Smooth muscle cell of the brain vasculature (primary cell): Measurements from ENCODE around the gene FOXL2.

Source experiments
- DNase-seq: peaks from one replicate; pipeline ENCODE4 v3.0.0-alpha.2; 2012; ENCODE audit warnings: low read depth, low spot score

FOXL2 gene

DNA sequence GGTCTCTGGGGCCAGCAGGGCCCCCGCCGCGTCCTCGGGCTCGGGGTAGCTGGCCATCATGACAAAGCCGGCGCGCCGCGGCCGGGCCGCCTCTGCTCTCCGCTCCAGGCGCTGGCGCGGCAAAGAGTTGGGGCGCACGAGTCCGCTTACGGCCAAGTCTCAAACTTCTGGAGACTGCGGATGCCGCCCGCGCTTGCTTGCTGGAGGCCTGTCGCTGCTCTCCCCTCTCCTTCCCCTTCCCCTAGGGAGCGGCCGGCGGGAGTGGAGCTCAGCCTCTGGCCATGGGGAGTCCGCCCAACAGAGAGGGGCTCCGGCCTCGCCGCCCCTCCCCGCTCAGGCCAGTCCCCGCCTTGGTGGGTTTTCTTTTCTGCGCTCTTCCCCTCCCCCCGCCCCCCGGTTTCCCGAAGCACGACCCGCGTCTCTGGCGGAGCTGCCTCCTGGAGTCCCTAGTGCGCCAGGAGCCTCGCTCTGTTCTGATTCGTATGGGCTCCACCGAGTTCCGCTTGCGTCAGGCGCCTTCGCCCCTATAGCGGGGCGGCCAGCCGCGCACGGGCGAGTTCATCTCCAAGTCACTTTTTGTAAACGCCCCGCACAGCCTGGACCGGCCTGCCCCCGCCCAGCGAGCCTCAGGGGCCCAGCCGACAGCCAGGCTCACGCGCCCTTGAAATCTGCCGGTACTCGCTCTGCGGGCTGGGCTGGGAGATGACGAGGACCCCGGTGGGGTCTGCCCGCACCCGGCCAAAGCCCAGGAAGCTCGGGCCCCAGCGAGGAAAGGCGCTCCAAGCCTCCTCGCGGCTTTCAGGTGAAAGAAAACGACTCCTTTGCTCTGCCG lies at the start of gene FOXL2, which contains the start of gene FOXL2NB:
TSS of gene FOXL2 (minus strand) at position 475 of the 832 bp plus-strand sequence. CDS start at position 60, 415 bp downstream.
TSS of gene FOXL2NB (plus strand) at position 555 of the 832 bp plus-strand sequence. CDS start at position 703, 148 bp downstream.
- DNase-seq, result no peak

- DNase-seq, result no peak
Observed at GRCh38 chr3:138995706-138996105, 48.8 kb upstream of the FOXL2 start.

- no peak for DNase-seq
Observed at GRCh38 chr3:138987181-138987580, 40.2 kb upstream of the FOXL2 start.

DNA sequence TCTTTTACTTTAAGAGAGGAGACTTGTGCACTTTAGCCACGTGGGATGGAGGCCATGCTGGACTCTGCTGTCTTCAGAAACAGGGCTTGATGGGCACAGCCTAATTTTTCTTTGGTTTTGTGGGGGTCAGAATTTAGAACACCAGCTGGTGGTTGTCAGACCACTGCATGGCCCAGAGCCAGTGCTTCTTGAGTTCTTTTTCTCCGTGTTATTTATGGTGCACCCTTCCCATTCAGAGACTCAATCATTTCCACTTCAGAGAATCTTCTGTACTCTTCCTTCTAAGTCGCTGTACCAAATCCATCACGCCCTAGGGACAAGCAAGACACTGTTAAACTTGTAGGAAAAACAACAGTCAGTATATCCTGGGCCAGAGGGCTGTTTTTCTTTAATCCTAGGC lies 39.0 kb upstream of the FOXL2 start:
- DNase-seq, result no peak

GRCh38 chr3:138984816-138985215 lies 37.9 kb upstream of the FOXL2 start:
- no peak for DNase-seq

DNA sequence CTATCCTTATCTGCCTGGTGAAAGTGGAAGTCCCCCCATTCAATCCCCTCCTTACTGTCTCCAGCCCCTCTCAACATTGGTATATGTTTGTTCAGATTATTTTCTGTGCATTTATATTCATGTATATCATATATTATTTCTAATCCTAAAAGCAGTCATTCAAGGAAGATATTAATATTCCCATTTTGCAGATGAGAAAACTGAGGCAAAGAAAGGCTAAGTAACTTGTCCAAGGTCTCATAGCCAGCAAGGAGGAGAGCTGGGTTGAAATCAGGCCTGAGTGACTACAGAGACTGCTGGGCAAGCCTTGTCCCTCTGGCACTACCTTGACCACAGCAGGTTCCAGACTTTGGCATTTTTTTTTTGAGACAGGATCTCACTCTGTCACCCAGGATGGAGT lies 29.1 kb upstream of the FOXL2 start:
- DNase-seq, result no peak

GRCh38 chr3:138975351-138975750 lies 28.4 kb upstream of the FOXL2 start:
- DNase-seq, result no peak

DNA sequence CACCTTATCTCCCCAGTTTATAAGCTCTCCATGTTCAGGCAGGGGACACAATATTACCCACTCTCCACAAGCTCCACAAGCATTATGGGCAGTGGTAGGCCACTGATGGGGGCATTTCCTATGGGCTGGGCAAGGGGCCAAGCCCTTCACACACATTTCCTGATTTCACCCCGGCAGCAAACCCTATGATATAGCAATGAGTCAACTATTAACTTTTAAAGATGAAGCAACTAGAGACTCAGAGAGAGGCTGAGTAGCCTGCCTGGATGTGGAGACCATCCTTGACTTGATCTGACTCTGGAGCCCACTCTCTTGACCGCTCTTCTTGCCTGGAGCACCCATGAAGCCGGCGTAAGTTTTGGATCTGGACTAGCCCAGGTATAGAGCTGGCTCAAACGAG lies 27.5 kb upstream of the FOXL2 start:
- no peak for DNase-seq

DNA sequence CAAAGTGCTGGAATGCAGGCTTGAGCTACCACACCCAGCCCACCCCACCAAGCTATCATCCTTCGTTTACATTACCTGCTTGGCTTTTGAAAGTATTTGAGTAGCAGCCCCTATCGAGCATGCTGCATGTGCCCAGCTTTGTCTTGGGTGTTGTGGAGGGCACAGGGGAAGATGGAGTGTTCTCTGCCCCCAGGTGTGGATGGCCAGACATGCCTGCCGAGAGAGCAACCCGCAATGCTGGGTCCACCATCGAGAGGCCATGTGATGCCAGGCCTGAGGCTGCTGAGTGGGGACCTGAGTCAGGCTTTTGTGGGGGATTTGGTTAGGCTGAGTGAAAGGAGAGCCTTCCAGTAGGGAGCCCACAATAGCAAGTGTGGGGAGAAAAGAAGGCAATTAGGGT lies 26.0 kb upstream of the FOXL2 start:
- no peak for DNase-seq

DNA sequence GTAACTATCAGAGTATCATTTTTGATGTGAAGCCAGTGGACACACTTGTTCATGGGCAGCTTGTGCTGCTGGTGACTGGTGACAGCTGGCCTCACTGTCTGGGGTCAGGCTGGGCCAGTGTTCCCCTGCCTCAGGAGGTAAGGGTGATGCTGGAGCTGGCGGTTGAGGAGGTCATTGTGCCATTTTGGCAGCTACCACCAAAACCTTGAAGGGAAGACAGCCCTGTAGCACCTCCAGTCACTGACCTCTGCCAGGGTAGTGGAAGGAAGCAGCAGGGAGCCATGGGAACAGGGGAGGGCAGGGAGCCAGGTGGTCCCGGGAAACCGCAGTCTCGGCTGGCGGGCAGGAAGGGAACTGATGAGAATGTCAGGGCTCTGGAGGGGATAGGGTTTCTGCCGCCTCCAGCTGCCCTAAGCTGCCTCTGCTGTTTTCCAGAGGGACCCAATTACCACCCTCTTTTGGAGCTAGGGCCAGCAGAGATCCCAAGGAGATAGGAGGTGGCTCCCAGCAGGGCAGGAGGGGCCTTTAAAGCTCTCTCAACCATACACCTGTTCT lies 24.9 kb upstream of the FOXL2 start:
- DNase-seq, result no peak

GRCh38 chr3:138964923-138965322 lies 18.0 kb upstream of the FOXL2 start:
- no peak for DNase-seq

DNA sequence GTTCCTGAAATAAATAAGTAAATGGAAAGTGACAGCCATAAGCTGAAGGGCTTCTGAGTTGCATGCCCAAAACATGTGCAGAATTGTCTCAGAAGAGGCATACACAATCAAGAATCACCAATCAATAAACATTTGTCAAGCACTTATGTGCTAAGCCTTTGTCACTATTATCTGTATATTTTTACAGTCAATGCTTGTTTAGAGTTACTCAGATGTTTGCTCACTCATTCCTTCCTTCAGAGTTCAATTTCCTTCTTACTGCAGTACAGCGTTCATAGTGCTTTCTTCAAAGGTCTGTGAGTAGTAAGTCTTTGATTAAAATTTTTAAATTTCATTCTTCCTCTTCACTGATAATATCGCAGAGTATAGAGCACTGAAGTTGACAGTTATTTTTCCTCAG lies 17.3 kb upstream of the FOXL2 start:
- DNase-seq, result no peak

- no peak for DNase-seq
Observed at GRCh38 chr3:138962854-138963560, 16.1 kb upstream of the FOXL2 start.

DNA sequence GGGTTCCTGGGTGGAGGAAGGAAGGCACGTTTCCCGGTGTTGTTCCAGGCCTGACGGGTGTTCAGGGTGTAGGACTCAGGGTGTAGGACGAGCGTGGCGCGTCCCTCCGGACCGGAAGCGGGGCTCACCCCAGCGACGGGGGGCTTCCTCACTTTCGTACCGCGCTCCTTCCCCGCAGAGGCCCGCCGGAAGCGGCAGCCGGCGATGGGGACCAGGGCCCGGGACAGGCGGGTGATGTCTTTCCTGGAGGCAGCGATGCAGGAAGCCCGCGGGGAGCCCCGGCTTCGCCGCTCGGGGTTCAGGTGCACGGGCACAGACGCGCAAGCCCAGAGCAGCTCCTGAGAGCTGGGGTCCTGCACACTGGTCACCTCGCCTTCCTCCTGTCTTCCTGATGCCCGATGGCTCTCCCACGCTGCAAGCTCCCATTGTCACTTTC lies 13.5 kb upstream of the FOXL2 start:
- no peak for DNase-seq

DNA sequence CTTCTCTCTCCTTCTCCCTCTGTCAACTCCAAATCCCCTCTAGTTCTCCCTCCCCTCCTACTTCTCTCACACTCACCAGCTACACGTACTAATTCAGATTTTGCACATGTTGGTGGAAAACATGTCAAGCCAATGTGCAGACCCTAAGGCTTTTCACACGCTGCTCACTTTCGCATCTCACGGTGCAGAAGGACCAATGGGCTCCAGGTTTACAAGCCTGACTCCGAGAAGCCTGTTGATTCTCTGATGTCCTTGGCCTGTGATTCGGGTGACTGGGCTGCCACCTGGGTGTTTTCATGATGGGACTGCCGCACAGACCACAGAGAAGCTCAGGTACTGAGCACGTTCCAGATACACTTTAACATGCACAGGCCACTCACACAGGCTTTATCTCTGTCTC lies 3.8 kb upstream of the FOXL2 start:
- no peak for DNase-seq

DNA sequence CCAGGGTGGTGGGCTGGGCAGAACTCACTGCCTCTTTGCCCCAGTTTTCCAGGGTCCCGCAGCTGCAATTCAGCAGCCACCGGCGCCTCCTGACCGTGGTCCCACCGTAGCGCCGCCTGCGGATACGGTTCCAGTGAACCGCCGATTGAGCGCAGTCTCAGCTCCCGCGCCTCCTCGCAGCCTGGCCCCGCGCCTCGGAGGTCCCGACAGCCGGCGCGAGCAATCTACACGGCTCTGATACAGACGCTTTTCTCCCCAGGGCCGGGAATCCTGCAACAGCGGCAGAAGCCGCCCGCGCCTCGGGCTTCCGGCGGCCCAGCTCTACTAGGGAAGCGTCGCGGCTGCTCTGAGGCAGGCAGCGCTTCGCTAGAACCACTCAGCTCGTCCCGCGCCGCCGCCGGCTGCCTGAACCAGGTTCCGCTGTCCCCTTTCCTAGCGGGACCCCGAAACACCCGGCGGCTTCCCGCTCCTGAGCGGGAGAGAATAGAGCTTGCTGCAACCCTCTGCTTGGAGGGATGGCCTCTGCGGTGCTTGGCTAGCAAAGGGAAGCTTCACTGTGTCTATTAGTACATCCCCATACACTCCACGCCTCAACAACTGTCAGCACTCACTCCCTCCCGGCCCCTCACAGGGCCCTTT lies 3.2 kb upstream of the FOXL2 start:
- DNase-seq, result no peak

GRCh38 chr3:138949445-138950005 lies 2.6 kb upstream of the FOXL2 start:
- DNase-seq, result no peak

DNA sequence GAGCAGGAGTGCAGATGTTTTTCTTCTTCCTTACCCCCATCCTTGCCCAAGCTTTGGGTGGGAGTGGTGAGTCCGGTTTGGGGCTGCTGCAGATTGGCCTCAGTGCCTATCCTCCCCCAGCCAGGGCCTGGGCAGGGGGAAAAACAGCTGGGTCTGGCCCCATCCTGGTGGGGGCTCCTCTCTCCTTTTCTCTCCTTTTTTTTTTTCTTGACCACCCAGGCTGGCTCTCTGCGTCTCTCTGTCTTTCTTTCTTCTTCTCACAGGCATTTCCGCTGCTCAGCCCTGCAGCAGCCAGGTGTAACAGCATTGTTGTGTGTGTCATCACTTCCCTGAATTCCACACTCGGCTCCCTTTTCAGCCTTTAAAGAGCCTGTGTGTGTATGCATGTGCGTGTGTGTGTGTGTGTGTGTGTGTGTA lies 2.1 kb upstream of the FOXL2 start:
- DNase-seq, result no peak

DNA sequence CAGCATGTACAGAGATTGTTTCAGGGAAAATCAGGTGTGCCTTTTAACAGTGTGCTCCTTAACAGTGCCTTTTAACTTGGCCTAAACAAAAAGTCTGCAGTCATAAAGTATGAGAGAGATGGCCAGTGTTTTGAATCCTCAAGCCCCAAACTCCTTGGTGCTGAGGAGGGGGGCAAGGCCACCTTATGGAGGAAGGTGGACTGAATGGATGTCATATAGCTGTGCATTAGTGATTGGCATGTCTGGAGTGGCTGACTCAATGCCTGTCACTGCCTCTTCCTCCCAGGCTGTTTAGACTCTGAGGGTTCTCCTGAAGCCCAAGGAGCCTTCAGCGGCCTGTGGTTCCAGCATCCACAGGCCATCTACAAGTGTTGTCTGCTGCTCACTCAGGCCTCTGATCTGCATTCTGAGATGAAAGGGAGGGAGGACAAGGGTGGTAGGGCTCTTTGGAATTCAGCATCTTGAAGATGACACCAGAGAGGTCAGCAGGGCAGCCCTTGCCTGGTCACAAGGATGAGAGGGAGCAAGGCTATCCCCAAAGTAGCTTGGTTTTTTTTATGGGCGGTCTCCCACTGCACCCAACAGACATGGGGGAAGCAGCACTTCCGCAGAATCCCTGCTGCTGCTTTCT lies 1.5 kb upstream of the FOXL2 start:
- no peak for DNase-seq

DNA sequence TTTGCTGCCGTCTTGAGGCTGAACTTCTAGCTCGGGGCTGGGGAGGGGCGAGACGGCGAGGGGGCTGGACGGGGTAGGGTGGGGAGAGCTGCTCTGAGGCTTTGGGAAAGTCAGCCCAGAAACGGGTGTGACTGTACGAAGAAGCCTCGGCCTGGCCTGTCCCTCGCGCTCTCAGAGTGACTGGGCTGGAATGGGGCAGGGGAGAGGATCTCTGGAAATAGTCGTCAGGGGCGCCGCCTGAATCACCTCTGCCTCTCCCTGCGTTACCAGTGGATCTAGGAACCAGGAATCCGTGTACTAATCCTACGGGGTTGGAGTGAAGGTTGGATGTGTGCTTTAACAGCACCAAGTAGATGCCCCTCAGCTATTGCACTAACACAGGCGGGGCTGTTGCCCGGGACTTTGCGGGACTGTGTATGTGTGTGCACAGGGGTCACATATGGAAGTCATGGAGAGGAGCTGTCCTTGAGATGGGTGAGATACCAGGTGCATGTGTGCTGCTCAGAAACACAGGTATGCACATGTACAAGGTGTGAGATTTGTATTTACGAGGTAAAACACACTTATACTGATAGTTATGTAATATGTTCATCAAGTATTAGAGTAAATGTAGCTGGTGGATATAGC lies 671 bp upstream of the FOXL2 start:
- DNase-seq, result no peak
